H9 (cell line): ENCODE measurements around the gene POMGNT2. TPM values are rescaled to one million over a fixed set of nuclear protein-coding genes. Genes with fewer than 3 reads are reported as not detected.

Experiments used
- DNase-seq: peaks from one replicate; pipeline ENCODE4 v3.0.0-alpha.2; 2017
- H2AFZ ChIP-seq: one replicate; pipeline ENCODE4 v1.6.1; 2013; ENCODE audit warnings: mild to moderate bottlenecking, low read length, control low read depth, moderate library complexity
- H2AK5ac ChIP-seq: 2 replicates; pipeline ENCODE4 v1.6.1; 2013; ENCODE audit warnings: low read length, control low read depth, mixed read lengths; ENCODE audit not compliant: insufficient read length
- H2BK120ac ChIP-seq: one replicate; pipeline ENCODE4 v1.6.1; 2013; ENCODE audit warnings: low read depth, mild to moderate bottlenecking, low read length, control low read depth, inconsistent platforms; ENCODE audit not compliant: poor library complexity, severe bottlenecking
- H2BK12ac ChIP-seq: 2 replicates; pipeline ENCODE4 v1.6.1; 2013; ENCODE audit warnings: low read length, control low read depth, mixed read lengths, low read depth; ENCODE audit not compliant: insufficient read length
- H2BK15ac ChIP-seq: 2 replicates; pipeline ENCODE4 v1.6.1; 2013; ENCODE audit warnings: low read depth, low read length, control low read depth
- H2BK20ac ChIP-seq: one replicate; pipeline ENCODE4 v1.6.1; 2013; ENCODE audit warnings: low read depth, mild to moderate bottlenecking, low read length, control low read depth, inconsistent platforms; ENCODE audit not compliant: poor library complexity, severe bottlenecking
- H2BK5ac ChIP-seq: 2 replicates; pipeline ENCODE4 v1.6.1; 2013; ENCODE audit warnings: low read length, control low read depth, mixed read lengths; ENCODE audit not compliant: insufficient read length
- H3K14ac ChIP-seq: 2 replicates; pipeline ENCODE4 v1.6.1; 2013; ENCODE audit warnings: low read length, control low read depth; ENCODE audit not compliant: insufficient read depth
- H3K18ac ChIP-seq: 2 replicates; pipeline ENCODE4 v1.6.1; 2013; ENCODE audit warnings: low read depth, mild to moderate bottlenecking, mixed read lengths, low read length, control low read depth; ENCODE audit not compliant: insufficient read length
- H3K23ac ChIP-seq: 2 replicates; pipeline ENCODE4 v1.6.1; 2013; ENCODE audit warnings: low read length, control low read depth, mixed read lengths, low read depth; ENCODE audit not compliant: insufficient read length
- H3K23me2 ChIP-seq: 2 replicates; pipeline ENCODE4 v1.6.1; 2013; ENCODE audit warnings: low read depth, mild to moderate bottlenecking, mixed read lengths, low read length, control low read depth; ENCODE audit not compliant: insufficient read length, poor library complexity, severe bottlenecking
- H3K27ac ChIP-seq: 2 replicates; pipeline ENCODE4 v1.5.1; 2013; ENCODE audit warnings: low read length, control low read depth, mixed read lengths, low read depth; ENCODE audit not compliant: insufficient read length
- H3K27me3 ChIP-seq: 2 replicates; pipeline ENCODE4 v1.6.1; 2013; ENCODE audit warnings: low read length, control low read depth, inconsistent platforms; ENCODE audit not compliant: insufficient read depth
- H3K4ac ChIP-seq: 2 replicates; pipeline ENCODE4 v1.6.1; 2013; ENCODE audit warnings: low read depth, mild to moderate bottlenecking, control low read depth, inconsistent platforms, low read length, moderate library complexity
- H3K4me1 ChIP-seq: 2 replicates; pipeline ENCODE4 v1.6.1; 2013; ENCODE audit warnings: low read length, control low read depth, inconsistent platforms; ENCODE audit not compliant: insufficient read depth
- H3K4me2 ChIP-seq: 2 replicates; pipeline ENCODE4 v1.6.1; 2013; ENCODE audit warnings: low read length, control low read depth, mixed read lengths; ENCODE audit not compliant: insufficient read length, insufficient read depth
- H3K56ac ChIP-seq: 2 replicates; pipeline ENCODE4 v1.6.1; 2013; ENCODE audit warnings: low read depth, mild to moderate bottlenecking, mixed read lengths, low read length, control low read depth; ENCODE audit not compliant: insufficient read length
- H3K79me1 ChIP-seq: 2 replicates; pipeline ENCODE4 v1.6.1; 2013; ENCODE audit warnings: low read depth, mild to moderate bottlenecking, moderate library complexity, low read length, control low read depth, inconsistent platforms; ENCODE audit not compliant: insufficient read depth, poor library complexity, severe bottlenecking
- H3K79me2 ChIP-seq: 2 replicates; pipeline ENCODE4 v1.6.1; 2013; ENCODE audit warnings: low read length, control low read depth, inconsistent platforms; ENCODE audit not compliant: insufficient read depth
- H3K9ac ChIP-seq: 2 replicates; pipeline ENCODE4 v1.6.1; 2013; ENCODE audit warnings: low read length, control low read depth, mixed read lengths; ENCODE audit not compliant: insufficient read length; ENCODE audit errors: extremely low read depth
- H3K9me3 ChIP-seq: one replicate; pipeline ENCODE4 v1.6.1; 2013; ENCODE audit warnings: low read depth, low read length, inconsistent platforms; ENCODE audit not compliant: control insufficient read depth
- H3T11ph ChIP-seq: one replicate; pipeline ENCODE4 v1.6.1; 2013; ENCODE audit warnings: mild to moderate bottlenecking, low read length, control low read depth, inconsistent platforms
- H4K20me1 ChIP-seq: one replicate; pipeline ENCODE4 v1.6.1; 2013; ENCODE audit not compliant: control insufficient read depth, insufficient read length, insufficient read depth
- H4K5ac ChIP-seq: 2 replicates; pipeline ENCODE4 v1.6.1; 2013; ENCODE audit warnings: low read depth, mild to moderate bottlenecking, mixed read lengths, low read length, control low read depth; ENCODE audit not compliant: insufficient read length
- H4K8ac ChIP-seq: replicated peaks from 2 replicates; pipeline ENCODE4 v1.6.1; 2013; ENCODE audit warnings: low read length, control low read depth, mixed read lengths, low read depth; ENCODE audit not compliant: insufficient read length
- H4K91ac ChIP-seq: 2 replicates; pipeline ENCODE4 v1.6.1; 2013; ENCODE audit warnings: low read depth, mild to moderate bottlenecking, moderate library complexity, mixed read lengths, low read length, control low read depth; ENCODE audit not compliant: insufficient read length
- H3K27ac Mint-ChIP-seq, 3 experiments: 2 replicates in 2 of 3; 3 replicates in 1 of 3; pipeline ENCODE4 v1.8.0; 2020 to 2021; ENCODE audit warnings: mixed read lengths in 3 of 3, mild to moderate bottlenecking in 1 of 3, moderate library complexity in 1 of 3
- H3K27me3 Mint-ChIP-seq: 2 replicates; pipeline ENCODE4 v1.8.0; 2021; ENCODE audit warnings: low read depth, mild to moderate bottlenecking, moderate library complexity, mixed read lengths
- H3K36me3 Mint-ChIP-seq, 3 experiments: 2 replicates in 2 of 3; 3 replicates in 1 of 3; pipeline ENCODE4 v1.8.0; 2020 to 2021; ENCODE audit warnings: low read depth in 3 of 3, mixed read lengths in 3 of 3; ENCODE audit not compliant: insufficient read depth in 1 of 3
- H3K4me1 Mint-ChIP-seq, 2 experiments: 2 replicates each; pipeline ENCODE4 v1.8.0; 2020; ENCODE audit warnings: mixed read lengths in 2 of 2
- H3K4me3 Mint-ChIP-seq, 2 experiments: 2 replicates in 1 of 2; 3 replicates in 1 of 2; pipeline ENCODE4 v1.8.0; 2020 to 2021; ENCODE audit warnings: mild to moderate bottlenecking in 2 of 2, mixed read lengths in 2 of 2, moderate library complexity in 1 of 2
- H3K9me3 Mint-ChIP-seq, 2 experiments: 2 replicates in 1 of 2; 3 replicates in 1 of 2; pipeline ENCODE4 v1.8.0; 2020; ENCODE audit warnings: mild to moderate bottlenecking in 2 of 2, mixed read lengths in 2 of 2, moderate library complexity in 1 of 2
- CTCF ChIP-seq: fragments of 200-600 bp; sonication (generic); conservative IDR thresholded peaks from 3 replicates; pipeline ENCODE4 v1.8.0; 2021; ENCODE audit warnings: antibody characterized with exemption, mild to moderate bottlenecking
- WGBS: extraction: QIAGEN DNeasy Blood & Tissue Kit; methylation state at CpG from one replicate; pipeline ENCODE4 v1.1.7; 2013; ENCODE audit warnings: missing lambda C conversion rate, low lambda C conversion rate, mixed read lengths; ENCODE audit not compliant: insufficient read length; ENCODE audit errors: extremely low coverage; 5-methylcytosine and 5-hydroxymethylcytosine counted together
- total RNA-seq: library from RNA; stranded (reverse); gene quantifications from 2 replicates; pipeline ENCODE4 v1.2.1, GENCODE V29; 2021

Gene POMGNT2
- total RNA-seq, 1 experiment from 2014 or later: 14.0 TPM

GRCh38 chr3:43097400-43098080, 8.3 kb downstream of the POMGNT2 start:
- Histone ChIP-seq H3K9me3 (no peaks in the 10 kb centered on the region), H4K20me1 (no peaks in the 10 kb centered on the region), H3K79me2 (no peaks in the 10 kb centered on the region), H3K23ac (no peak overlapping the region), H3K27ac (no peak overlapping the region), H3K4ac (no peak overlapping the region), H3K18ac (no peak overlapping the region), H3K27me3 (no peaks in the 10 kb centered on the region), H2AFZ (no peak overlapping the region), H3T11ph (no peak overlapping the region), H2BK15ac (no peak overlapping the region), H4K5ac (no peak overlapping the region), H2AK5ac (no peak overlapping the region), H4K8ac (no peak overlapping the region), H3K9ac (no peak overlapping the region), H2BK120ac (no peak overlapping the region), H2BK20ac (no peak overlapping the region), H2BK5ac (no peak overlapping the region), H3K56ac (no peak overlapping the region), H3K14ac (no peak overlapping the region), H3K4me2 (no peak overlapping the region), H4K91ac (no peak overlapping the region), H2BK12ac (no peak overlapping the region), H3K23me2 (no peaks in the 10 kb centered on the region), H3K79me1 (peaks cover 4% of the 10 kb centered on the region), H3K4me1 (no peaks in the 10 kb centered on the region)
- Mint-ChIP-seq H3K9me3 (no peaks in the 10 kb centered on the region), H3K4me3 (no peak overlapping the region), H3K27ac (no peak overlapping the region), H3K4me1 (peaks cover 20 to 23% of the 10 kb centered on the region in 2 experiments; a peak in 3 of 4 replicates), H3K27me3 (no peaks in the 10 kb centered on the region), H3K36me3 (no peaks in the 10 kb centered on the region; a peak in 1 of 7 replicates)
- DNase-seq: no peak
- WGBS: no CpG with 5 or more reads among the region's 5 CpGs
- TF ChIP-seq CTCF: no peak
